ENCODE data around the gene ARSA.

Gene ARSA

GRCh38 chr22:50584106-50585096 is 43.6 kb downstream of the ARSA start:
- no peak for DNase-seq (ENCODE audit: low read depth)
- H3K4me3 ChIP-seq (ENCODE audit: low read depth, low read length): no peak overlapping the region
- no peak for TF ChIP-seq CTCF (IDR thresholded peaks at IDR 0.05; ENCODE audit: low read depth, low read length, missing control alignments)

GRCh38 chr22:50583294-50583861 is 44.6 kb downstream of the ARSA start:
- TF ChIP-seq CTCF (IDR thresholded peaks at IDR 0.05; ENCODE audit: low read depth, low read length, missing control alignments): no peak
- H3K4me3 ChIP-seq (ENCODE audit: low read depth, low read length): peak overlapping the region; percentile 95
- DNase-seq (ENCODE audit: low read depth): no peak

- peak; percentile 88 for DNase-seq (ENCODE audit: low read depth)
- H3K4me3 ChIP-seq (ENCODE audit: low read depth, low read length): peak within 1 kb of the TSS; percentile 95
- no peak for TF ChIP-seq CTCF (IDR thresholded peaks at IDR 0.05; ENCODE audit: low read depth, low read length, missing control alignments)
Measured at GRCh38 chr22:50582493-50583293, 45.3 kb downstream of the ARSA start, which contains the start of gene CHKB. Gene CHKB, minus strand, starts transcription at chr22:50582849. Its CDS starts 68 bp downstream, at chr22:50582781.

GRCh38 chr22:50581950-50582492 is 45.9 kb downstream of the ARSA start:
- peak overlapping the region; percentile 95 for H3K4me3 ChIP-seq (ENCODE audit: low read depth, low read length)
- no peak for TF ChIP-seq CTCF (IDR thresholded peaks at IDR 0.05; ENCODE audit: low read depth, low read length, missing control alignments)
- no peak for DNase-seq (ENCODE audit: low read depth)

- DNase-seq (ENCODE audit: low read depth): no peak
- no peak for TF ChIP-seq CTCF (IDR thresholded peaks at IDR 0.05; ENCODE audit: low read depth, low read length, missing control alignments)
- H3K4me3 ChIP-seq (ENCODE audit: low read depth, low read length): peak overlapping the region; percentile 95
Measured at GRCh38 chr22:50581031-50581949, 46.7 kb downstream of the ARSA start.

GRCh38 chr22:50579752-50580151 is 48.2 kb downstream of the ARSA start:
- TF ChIP-seq CTCF (IDR thresholded peaks at IDR 0.05; ENCODE audit: low read depth, low read length, missing control alignments): no peak
- H3K4me3 ChIP-seq (ENCODE audit: low read depth, low read length): no peak overlapping the region
- DNase-seq (ENCODE audit: low read depth): no peak
